Heart left ventricle (tissue), 13 donors: ENCODE measurements around the gene ELFN2.

Experiments used
- CTCF ChIP-seq, 12 donors: fragments of 200-600 bp; sonication (generic) in 4 of 12; IDR thresholded peaks; one replicate each; pipeline versions ENCODE4 v1.5.0 to v1.8.0; 2018 to 2022; ENCODE audit warnings: antibody characterized with exemption in 12 of 12, mild to moderate bottlenecking in 5 of 12
- POLR2A ChIP-seq, 2 donors: fragments of 450-650 bp; IDR thresholded peaks; one replicate each; pipeline ENCODE4 v1.6.1; 2017; ENCODE audit warnings: antibody characterized with exemption in 2 of 2, mild to moderate bottlenecking in 2 of 2, moderate library complexity in 2 of 2
- donor health status: ischemic (EF 13 %, LVEDD 7.1; RV severe dilation, severe dysfunction).
- donor health status: DM: no; HTN: yes; CAD: no.
- donor health status: DM: no; HTN: no; CAD: no.
- donor health status: ischemic (EF 25% LVEDD 6.9; RV normal size, moderate dysfunction).
- donor health status: ischemic (EF 25% LVEDD 5.7; RV mildly dilated, moderate dysfunction).
- donor health status: ischemic (EF 35%, LVEDD 5.7; RV mildly dilated, moderate dysfunction).
- donor health status: nonischemic (EF 11% LVEDD 7.7; RV severe dilation, severe dysfunction).
- donor health status: DM: yes; HTN: yes; CAD: no.
- donor health status: PGD.
- donor health status: ischemic (EF 29% LVEDD 5.4; RV normal size, mild dysfunction).
- donor health status: nonischemic (EF 23%, LVEDD 6.1; RV moderate dilation, normal function).

GRCh38 chr22:37397226-37397625 is 30.1 kb downstream of the ELFN2 start:
- TF ChIP-seq CTCF (IDR thresholded peaks at IDR 0.05) (no peak), POLR2A (IDR thresholded peaks at IDR 0.05) (no peak)
